ENCODE measurements around the gene HK1. TPM values are rescaled to one million over a fixed set of nuclear protein-coding genes. Genes with fewer than 3 reads are reported as not detected.

Gene HK1
- total RNA-seq, 2 experiments from 2014 or later, result 153 to 154 TPM

GRCh38 chr10:69409176-69409495 lies 130.8 kb downstream of the HK1 start:
- ChIA-PET CTCF (interaction anchor here (1.0 to 4.0 kb wide), 14 partner anchors 8 to 453 kb away, joined by 3 to 28 read pairs (median 9); partner anchors contain the start of genes DDX21 and TACR2), POLR2A (interaction anchor here (0.6 to 1.2 kb wide), 4 partner anchors 10 to 284 kb away, joined by 3 read pairs; no protein-coding TSS in a partner anchor)
- Mint-ChIP-seq H3K4me1 (ENCODE audit: low read depth) (peaks cover 34% of the 10 kb centered on the region), H3K27me3 (ENCODE audit: low read depth) (no peaks in the 10 kb centered on the region), H3K27ac (peak overlapping the region; percentile 74), H3K36me3 (ENCODE audit: low read depth) (no peaks in the 10 kb centered on the region), H3K9me3 (ENCODE audit: insufficient read depth) (no peaks in the 10 kb centered on the region), H3K4me3 (no peak overlapping the region)
- DNase-seq (no peak), ATAC-seq (no peak)

GRCh38 chr10:69409968-69410367 lies 131.7 kb downstream of the HK1 start:
- CTCF ChIA-PET, result interaction anchor here (0.8 kb wide), 1 partner anchor 174 kb away, joined by 4 read pairs; no protein-coding TSS in a partner anchor

GRCh38 chr10:69410487-69410886 lies 132.2 kb downstream of the HK1 start:
- ATAC-seq (no peak), DNase-seq (no peak)
- no peaks in the 10 kb centered on the region for H3K36me3 Mint-ChIP-seq (ENCODE audit: low read depth)
- POLR2A ChIA-PET, result interaction anchor here (0.6 kb wide), 1 partner anchor 220 kb away, joined by 3 read pairs; no protein-coding TSS in a partner anchor
- H3K4me3 Mint-ChIP-seq, result no peak overlapping the region
- CTCF ChIA-PET, result interaction anchor here (0.8 to 1.6 kb wide), 2 partner anchors 15 to 175 kb away, joined by 4 read pairs; no protein-coding TSS in a partner anchor
- H3K9me3 Mint-ChIP-seq (ENCODE audit: insufficient read depth), result no peaks in the 10 kb centered on the region
- peak overlapping the region; percentile 53 for H3K27ac Mint-ChIP-seq
- H3K4me1 Mint-ChIP-seq (ENCODE audit: low read depth), result peaks cover 34% of the 10 kb centered on the region
- H3K27me3 Mint-ChIP-seq (ENCODE audit: low read depth), result no peaks in the 10 kb centered on the region

More at GRCh38 chr10:69409968-69410367, 131.7 kb downstream of the HK1 start:
- H3K9me3 Mint-ChIP-seq (ENCODE audit: insufficient read depth), result no peaks in the 10 kb centered on the region
- peaks cover 34% of the 10 kb centered on the region for H3K4me1 Mint-ChIP-seq (ENCODE audit: low read depth)
- H3K36me3 Mint-ChIP-seq (ENCODE audit: low read depth), result no peaks in the 10 kb centered on the region
- no peaks in the 10 kb centered on the region for H3K27me3 Mint-ChIP-seq (ENCODE audit: low read depth)
- POLR2A ChIA-PET, result no interaction called here
- H3K4me3 Mint-ChIP-seq, result no peak overlapping the region
- no peak for ATAC-seq
- peak overlapping the region; percentile 60 for H3K27ac Mint-ChIP-seq
- peak; percentile 42 for DNase-seq

GRCh38 chr10:69411476-69411875 lies 133.2 kb downstream of the HK1 start:
- Mint-ChIP-seq H3K27ac (peak overlapping the region; percentile 45), H3K4me1 (ENCODE audit: low read depth) (peaks cover 32% of the 10 kb centered on the region), H3K9me3 (ENCODE audit: insufficient read depth) (no peaks in the 10 kb centered on the region), H3K36me3 (ENCODE audit: low read depth) (no peaks in the 10 kb centered on the region), H3K27me3 (ENCODE audit: low read depth) (no peaks in the 10 kb centered on the region), H3K4me3 (no peak overlapping the region)
- ATAC-seq (no peak), DNase-seq (no peak)
- ChIA-PET POLR2A (interaction anchor here (0.7 kb wide), 1 partner anchor 62 kb away, joined by 3 read pairs; no protein-coding TSS in a partner anchor), CTCF (interaction anchor here (0.7 to 1.6 kb wide), 3 partner anchors 12 to 96 kb away, joined by 3 to 4 read pairs (median 3); no protein-coding TSS in a partner anchor)

- Mint-ChIP-seq H3K36me3 (ENCODE audit: low read depth) (no peaks in the 10 kb centered on the region), H3K27ac (no peak overlapping the region), H3K27me3 (ENCODE audit: low read depth) (no peaks in the 10 kb centered on the region), H3K9me3 (ENCODE audit: insufficient read depth) (no peaks in the 10 kb centered on the region), H3K4me1 (ENCODE audit: low read depth) (peaks cover 31% of the 10 kb centered on the region), H3K4me3 (no peak overlapping the region)
- ChIA-PET POLR2A (interaction anchor here (0.7 kb wide), 1 partner anchor 62 kb away, joined by 3 read pairs; no protein-coding TSS in a partner anchor), CTCF (interaction anchor here (1.4 to 1.8 kb wide), 2 partner anchors 12 kb away, joined by 3 to 16 read pairs; no protein-coding TSS in a partner anchor)
- ATAC-seq (no peak), DNase-seq (no peak)
Observed at GRCh38 chr10:69412232-69412790, 134.0 kb downstream of the HK1 start.

GRCh38 chr10:69413221-69413865 lies 135.0 kb downstream of the HK1 start:
- DNase-seq, result peak; percentile 62
- peak; percentile 24 for ATAC-seq
- no peaks in the 10 kb centered on the region for H3K9me3 Mint-ChIP-seq (ENCODE audit: insufficient read depth)
- H3K4me3 Mint-ChIP-seq, result no peak overlapping the region
- no peaks in the 10 kb centered on the region for H3K27me3 Mint-ChIP-seq (ENCODE audit: low read depth)
- peaks cover 22% of the 10 kb centered on the region for H3K4me1 Mint-ChIP-seq (ENCODE audit: low read depth)
- CTCF ChIA-PET, result interaction anchor here (0.6 to 1.8 kb wide), 4 partner anchors 11 to 94 kb away, joined by 3 to 16 read pairs (median 4); no protein-coding TSS in a partner anchor
- H3K36me3 Mint-ChIP-seq (ENCODE audit: low read depth), result no peaks in the 10 kb centered on the region
- POLR2A ChIA-PET, result interaction anchor here (0.6 kb wide), 1 partner anchor 456 kb away, joined by 3 read pairs; no protein-coding TSS in a partner anchor
- H3K27ac Mint-ChIP-seq, result no peak overlapping the region

GRCh38 chr10:69414036-69415018 lies 136.0 kb downstream of the HK1 start:
- H3K36me3 Mint-ChIP-seq (ENCODE audit: low read depth), result no peaks in the 10 kb centered on the region
- CTCF ChIA-PET, result interaction anchor here (0.6 to 1.8 kb wide), 4 partner anchors 10 to 176 kb away, joined by 3 to 16 read pairs (median 4); no protein-coding TSS in a partner anchor
- ATAC-seq, result no peak
- H3K9me3 Mint-ChIP-seq (ENCODE audit: insufficient read depth), result no peaks in the 10 kb centered on the region
- no peaks in the 10 kb centered on the region for H3K27me3 Mint-ChIP-seq (ENCODE audit: low read depth)
- DNase-seq, result no peak
- peaks cover 14% of the 10 kb centered on the region for H3K4me1 Mint-ChIP-seq (ENCODE audit: low read depth)
- H3K27ac Mint-ChIP-seq, result no peak overlapping the region
- H3K4me3 Mint-ChIP-seq, result no peak overlapping the region
- POLR2A ChIA-PET, result no interaction called here

GRCh38 chr10:69415049-69415448 lies 136.8 kb downstream of the HK1 start:
- Mint-ChIP-seq H3K36me3 (ENCODE audit: low read depth) (no peaks in the 10 kb centered on the region), H3K27me3 (ENCODE audit: low read depth) (no peaks in the 10 kb centered on the region), H3K4me1 (ENCODE audit: low read depth) (peaks cover 9% of the 10 kb centered on the region), H3K4me3 (no peak overlapping the region), H3K9me3 (ENCODE audit: insufficient read depth) (no peaks in the 10 kb centered on the region), H3K27ac (no peak overlapping the region)
- ChIA-PET POLR2A (no interaction called here), CTCF (interaction anchor here (0.7 kb wide), 1 partner anchor 176 kb away, joined by 3 read pairs; no protein-coding TSS in a partner anchor)
- no peak for DNase-seq
- no peak for ATAC-seq

GRCh38 chr10:69415951-69416350 lies 137.7 kb downstream of the HK1 start:
- H3K27ac Mint-ChIP-seq, result no peak overlapping the region

GRCh38 chr10:69416695-69417094 lies 138.4 kb downstream of the HK1 start, which contains the start of gene TACR2:
TACR2 (minus strand) TSS chr10:69416918; CDS start chr10:69416323, 595 bp downstream.
- H3K36me3 Mint-ChIP-seq (ENCODE audit: low read depth), result no peaks in the 10 kb centered on the region
- no peaks in the 10 kb centered on the region for H3K9me3 Mint-ChIP-seq (ENCODE audit: insufficient read depth)
- ChIA-PET POLR2A (no interaction called here), CTCF (interaction anchor here (1.1 to 2.8 kb wide), 4 partner anchors 9 to 44 kb away, joined by 3 to 11 read pairs (median 5); no protein-coding TSS in a partner anchor)
- DNase-seq, result no peak
- peaks cover 4% of the 10 kb centered on the region for H3K4me1 Mint-ChIP-seq (ENCODE audit: low read depth)
- no peaks in the 10 kb centered on the region for H3K27me3 Mint-ChIP-seq (ENCODE audit: low read depth)
- H3K27ac Mint-ChIP-seq, result no peak within 1 kb of the TSS
- ATAC-seq, result no peak
- no peak within 1 kb of the TSS for H3K4me3 Mint-ChIP-seq

More at GRCh38 chr10:69415951-69416350, 137.7 kb downstream of the HK1 start:
- ChIA-PET POLR2A (no interaction called here), CTCF (interaction anchor here (1.6 to 2.8 kb wide), 2 partner anchors 8 to 12 kb away, joined by 7 to 11 read pairs; no protein-coding TSS in a partner anchor)
- DNase-seq (no peak), ATAC-seq (no peak)
- Mint-ChIP-seq H3K27me3 (ENCODE audit: low read depth) (no peaks in the 10 kb centered on the region), H3K4me3 (no peak overlapping the region), H3K36me3 (ENCODE audit: low read depth) (no peaks in the 10 kb centered on the region), H3K4me1 (ENCODE audit: low read depth) (peaks cover 4% of the 10 kb centered on the region), H3K9me3 (ENCODE audit: insufficient read depth) (no peaks in the 10 kb centered on the region)

- DNase-seq (no peak), ATAC-seq (no peak)
- H3K4me1 Mint-ChIP-seq (ENCODE audit: low read depth), result peaks cover 11% of the 10 kb centered on the region
- H3K9me3 Mint-ChIP-seq (ENCODE audit: insufficient read depth), result no peaks in the 10 kb centered on the region
- no peaks in the 10 kb centered on the region for H3K27me3 Mint-ChIP-seq (ENCODE audit: low read depth)
- no peak overlapping the region for H3K4me3 Mint-ChIP-seq
- POLR2A ChIA-PET, result no interaction called here
- no peaks in the 10 kb centered on the region for H3K36me3 Mint-ChIP-seq (ENCODE audit: low read depth)
- H3K27ac Mint-ChIP-seq, result no peak overlapping the region
- CTCF ChIA-PET, result interaction anchor here (1.1 to 2.8 kb wide), 4 partner anchors 8 to 45 kb away, joined by 3 to 11 read pairs (median 5); no protein-coding TSS in a partner anchor
Observed at GRCh38 chr10:69417542-69417941, 139.2 kb downstream of the HK1 start.
